Measurements from ENCODE around the gene CRYGB. TPM values are rescaled to one million over a fixed set of nuclear protein-coding genes. Genes with fewer than 3 reads are reported as not detected.
"Not testable (repeated sequence)": the region's sequence is repeated elsewhere in the genome, so short reads cannot be mapped to it uniquely, and the experiment has no call there.

Gene CRYGB
- total and polyA plus RNA-seq, 2 donors (not counting 3 experiments of a cell fraction or from before 2014, with no cell fraction given) = not detected

- H3K4me3 ChIP-seq (replicated peaks in 1 of 3; ENCODE audit: insufficient read depth in 1 of 3, low read depth in 1 of 3, low read length in 3 of 3); H3K4me1 ChIP-seq (ENCODE audit: control insufficient read depth, extremely low read depth, insufficient read depth, low read length); H3K9ac ChIP-seq (replicated peaks; ENCODE audit: extremely low read depth, insufficient read depth, low read length); DNase-seq (ENCODE audit: low read depth, low spot score); FAIRE-seq; POLR2A ChIA-PET; H4K20me1 ChIP-seq (replicated peaks; ENCODE audit: control insufficient read depth, extremely low read depth, insufficient read depth, low read length); H3K9me1 ChIP-seq (replicated peaks; ENCODE audit: control insufficient read depth, extremely low read depth, insufficient read depth, low read length); dilution Hi-C loops (cut with MboI; ENCODE audit: extremely low pct_ligation_motif_present, low sequenced_read_pairs); intact Hi-C loops (cut with micrococcal nuclease); H3K36me3 ChIP-seq (ENCODE audit: control insufficient read depth in 2 of 2, extremely low read depth in 1 of 2, insufficient read depth in 2 of 2, low read length in 2 of 2); H3K9me3 ChIP-seq (replicated peaks; ENCODE audit: control insufficient read depth, insufficient read depth, low read length); H3K27ac ChIP-seq (ENCODE audit: insufficient read depth, low read depth, low read length); H3K79me2 ChIP-seq (ENCODE audit: control insufficient read depth, insufficient read depth, low read length); H2AFZ ChIP-seq (ENCODE audit: low read depth, low read length); BruUV-seq (replicated peaks): not testable (repeated sequence)
- TF ChIP-seq EZH2 (IDR thresholded peaks at IDR 0.05; ENCODE audit: borderline replicate concordance, low read depth, low read length, severe bottlenecking) = peak; percentile 83
- Histone ChIP-seq H3K27me3 (ENCODE audit: control insufficient read depth in 2 of 2, insufficient read depth in 2 of 2, low read length in 2 of 2) (peaks cover 9 to 23% of the 10 kb centered on the region in 2 experiments), H3K4me2 (ENCODE audit: insufficient read depth, low read length) (peak within 1 kb of the TSS; percentile 11)
- CTCF ChIA-PET = interaction anchor here (1.2 kb wide), 1 partner anchor 378 kb away, joined by 3 read pairs; no protein-coding TSS in a partner anchor
These were observed 21.8 kb downstream of the CRYGB start, which contains the start of gene CRYGD for GRCh38 chr2:208124013-208124715. Gene CRYGD, minus strand, starts transcription at chr2:208124524. Its CDS starts 51 bp downstream, at chr2:208124473.

- H2AFZ ChIP-seq (ENCODE audit: low read depth, low read length) = no peak overlapping the region
- H3K27ac ChIP-seq (ENCODE audit: insufficient read depth, low read depth, low read length) = no peak overlapping the region
- H3K9ac ChIP-seq (replicated peaks; ENCODE audit: extremely low read depth, insufficient read depth, low read length) = no peak overlapping the region
- dilution Hi-C loops (cut with MboI; ENCODE audit: extremely low pct_ligation_motif_present, low sequenced_read_pairs) = no loop called here
- no peak overlapping the region for H3K4me2 ChIP-seq (ENCODE audit: insufficient read depth, low read length)
- H3K9me3 ChIP-seq (replicated peaks; ENCODE audit: control insufficient read depth, insufficient read depth, low read length) = no peaks in the 10 kb centered on the region
- H4K20me1 ChIP-seq (replicated peaks; ENCODE audit: control insufficient read depth, extremely low read depth, insufficient read depth, low read length) = no peaks in the 10 kb centered on the region
- H3K79me2 ChIP-seq (ENCODE audit: control insufficient read depth, insufficient read depth, low read length) = no peaks in the 10 kb centered on the region
- no peak overlapping the region for H3K4me3 ChIP-seq (replicated peaks in 1 of 3; ENCODE audit: insufficient read depth in 1 of 3, low read depth in 1 of 3, low read length in 3 of 3)
- H3K4me1 ChIP-seq (ENCODE audit: control insufficient read depth, extremely low read depth, insufficient read depth, low read length) = no peaks in the 10 kb centered on the region
- ChIA-PET POLR2A (no interaction called here), CTCF (interaction anchor here (1.1 kb wide), 1 partner anchor 21 kb away, joined by 3 read pairs; no protein-coding TSS in a partner anchor)
- no peak for FAIRE-seq
- H3K9me1 ChIP-seq (replicated peaks; ENCODE audit: control insufficient read depth, extremely low read depth, insufficient read depth, low read length) = no peaks in the 10 kb centered on the region
- no peaks in the 10 kb centered on the region for H3K36me3 ChIP-seq (ENCODE audit: control insufficient read depth in 2 of 2, extremely low read depth in 1 of 2, insufficient read depth in 2 of 2, low read length in 2 of 2)
- no TSS peak for BruUV-seq (replicated peaks)
- intact Hi-C loops (cut with micrococcal nuclease) = no loop called here
- TF ChIP-seq JUN (IDR thresholded peaks at IDR 0.05; ENCODE audit: borderline replicate concordance, insufficient read depth, insufficient read length, low read depth) (no peak), EZH2 (IDR thresholded peaks at IDR 0.05; ENCODE audit: borderline replicate concordance, low read depth, low read length, severe bottlenecking) (no peak), FOS (IDR thresholded peaks at IDR 0.05; ENCODE audit: borderline replicate concordance, insufficient read depth, low read length) (no peak), MYC (IDR thresholded peaks at IDR 0.05; ENCODE audit: low read depth, low read length) (no peak)
- H3K27me3 ChIP-seq (ENCODE audit: control insufficient read depth in 2 of 2, insufficient read depth in 2 of 2, low read length in 2 of 2) = peaks cover 9 to 23% of the 10 kb centered on the region in 2 experiments
- DNase-seq (ENCODE audit: low read depth, low spot score) = no peak
These were observed 23.7 kb downstream of the CRYGB start for GRCh38 chr2:208122248-208122647.

Data from endothelial cell of umbilical vein (primary cell).